Measurements from ENCODE around the gene BABAM2. TPM values are rescaled to one million over a fixed set of nuclear protein-coding genes. Genes with fewer than 3 reads are reported as not detected.
"Not testable (repeated sequence)": the region's sequence is repeated elsewhere in the genome, so short reads cannot be mapped to it uniquely, and the experiment has no call there.

Gene BABAM2
- total RNA-seq, 1 donor from 2014 or later, result 58.9 TPM

- intact Hi-C loops (cut with micrococcal nuclease), result no loop called here
These were observed 75.9 kb downstream of the BABAM2 start for GRCh38 chr2:27966466-27966865.

GRCh38 chr2:27967076-27967475 is 76.5 kb downstream of the BABAM2 start:
- H3K9me3 ChIP-seq (replicated peaks), result peaks cover 6% of the 10 kb centered on the region
- DNase-seq, result no peak
- peaks cover 19% of the 10 kb centered on the region for H3K4me1 ChIP-seq
- no peaks in the 10 kb centered on the region for H3K36me3 ChIP-seq
- no peak for TF ChIP-seq CTCF (IDR thresholded peaks at IDR 0.05; ENCODE audit: borderline replicate concordance)
- H3K4me3 ChIP-seq, result no peak overlapping the region
- no peaks in the 10 kb centered on the region for H3K27me3 ChIP-seq (ENCODE audit: low read depth)
- intact Hi-C loops (cut with micrococcal nuclease), result no loop called here
- H3K27ac ChIP-seq (replicated peaks), result no peak overlapping the region

More at GRCh38 chr2:27966466-27966865, 75.9 kb downstream of the BABAM2 start:
- H3K4me3 ChIP-seq, result no peak overlapping the region
- no peaks in the 10 kb centered on the region for H3K27me3 ChIP-seq (ENCODE audit: low read depth)
- no peak for TF ChIP-seq CTCF (IDR thresholded peaks at IDR 0.05; ENCODE audit: borderline replicate concordance)
- peak overlapping the region; percentile 19 for H3K27ac ChIP-seq (replicated peaks)
- no peak for DNase-seq
- H3K4me1 ChIP-seq, result peaks cover 19% of the 10 kb centered on the region
- H3K9me3 ChIP-seq (replicated peaks), result peaks cover 6% of the 10 kb centered on the region
- no peaks in the 10 kb centered on the region for H3K36me3 ChIP-seq

GRCh38 chr2:27968045-27968444 is 77.5 kb downstream of the BABAM2 start:
- H3K36me3 ChIP-seq; H3K9me3 ChIP-seq (replicated peaks); intact Hi-C loops (cut with micrococcal nuclease); H3K27ac ChIP-seq (replicated peaks); H3K27me3 ChIP-seq (ENCODE audit: low read depth); H3K4me3 ChIP-seq; DNase-seq: not testable (repeated sequence)
- H3K4me1 ChIP-seq, result peaks cover 19% of the 10 kb centered on the region

- peaks cover 19% of the 10 kb centered on the region for H3K4me1 ChIP-seq
- H3K27ac ChIP-seq (replicated peaks); H3K9me3 ChIP-seq (replicated peaks); DNase-seq; H3K36me3 ChIP-seq; H3K27me3 ChIP-seq (ENCODE audit: low read depth); intact Hi-C loops (cut with micrococcal nuclease); H3K4me3 ChIP-seq: not testable (repeated sequence)
These were observed 78.4 kb downstream of the BABAM2 start for GRCh38 chr2:27968957-27969356.

- no peaks in the 10 kb centered on the region for H3K27me3 ChIP-seq (ENCODE audit: low read depth)
- intact Hi-C loops (cut with micrococcal nuclease), result no loop called here
- H3K36me3 ChIP-seq, result no peaks in the 10 kb centered on the region
- peaks cover 6% of the 10 kb centered on the region for H3K4me1 ChIP-seq
- DNase-seq, result no peak
- H3K9me3 ChIP-seq (replicated peaks), result peaks cover 6% of the 10 kb centered on the region
- no peak for TF ChIP-seq CTCF (IDR thresholded peaks at IDR 0.05; ENCODE audit: borderline replicate concordance)
- H3K4me3 ChIP-seq, result no peak overlapping the region
- H3K27ac ChIP-seq (replicated peaks), result no peak overlapping the region
These were observed 81.8 kb downstream of the BABAM2 start for GRCh38 chr2:27972311-27972710.

GRCh38 chr2:27973592-27973991 is 83.1 kb downstream of the BABAM2 start:
- intact Hi-C loops (cut with micrococcal nuclease), result no loop called here
- H3K27ac ChIP-seq (replicated peaks), result no peak overlapping the region

More at GRCh38 chr2:27973592-27973991, 83.1 kb downstream of the BABAM2 start:
- H3K36me3 ChIP-seq, result no peaks in the 10 kb centered on the region
- peak; percentile 29 for TF ChIP-seq CTCF (IDR thresholded peaks at IDR 0.05; ENCODE audit: borderline replicate concordance)
- H3K4me1 ChIP-seq, result peaks cover 6% of the 10 kb centered on the region
- H3K4me3 ChIP-seq, result no peak overlapping the region
- no peaks in the 10 kb centered on the region for H3K27me3 ChIP-seq (ENCODE audit: low read depth)
- peaks cover under 1% of the 10 kb centered on the region for H3K9me3 ChIP-seq (replicated peaks)
- no peak for DNase-seq

All from left ventricle myocardium inferior (tissue), 1 donor.